ENCODE results near the gene MRPL52. TPM values are rescaled to one million over a fixed set of nuclear protein-coding genes. Genes with fewer than 3 reads are reported as not detected.

MRPL52 gene
- total and polyA plus RNA-seq, 8 donors, result 25.2 to 194 (median 134) TPM; not detected in 1

GRCh38 chr14:22872033-22872832, 42.5 kb downstream of the MRPL52 start:
- H3K4me3 ChIP-seq, result peak overlapping the region; percentile 70 to 99 (median 92)
- peak; percentile 90 to 95 for DNase-seq
- 0 to 1% (median 0%) methylated on average over 26 to 45 of the region's 45 CpGs for WGBS, 5 donors
- H3K9me3 ChIP-seq, result no peaks in the 10 kb centered on the region
- intact Hi-C loops (cut with DNase I; ENCODE audit: low total_unique reads), result no loop called here
- H3K27ac ChIP-seq, result peak overlapping the region; percentile 94 to 100 (median 99)
- peak in 2 of 3 donors; percentile 43 to 87 for TF ChIP-seq POLR2AphosphoS5 (IDR thresholded peaks at IDR 0.05)
- peak in 5 of 7 experiments; percentile 94 to 97 (median 95) for TF ChIP-seq CTCF (IDR thresholded peaks at IDR 0.05)
- no peak for TF ChIP-seq EP300 (IDR thresholded peaks at IDR 0.05)
- peaks cover 25 to 65% (median 48%) of the 10 kb centered on the region in 4 donors for H3K4me1 ChIP-seq
- no peaks in the 10 kb centered on the region for H3K27me3 ChIP-seq
- H3K36me3 ChIP-seq, result peaks cover 33 to 42% (median 42%) of the 10 kb centered on the region in 4 donors

DNA sequence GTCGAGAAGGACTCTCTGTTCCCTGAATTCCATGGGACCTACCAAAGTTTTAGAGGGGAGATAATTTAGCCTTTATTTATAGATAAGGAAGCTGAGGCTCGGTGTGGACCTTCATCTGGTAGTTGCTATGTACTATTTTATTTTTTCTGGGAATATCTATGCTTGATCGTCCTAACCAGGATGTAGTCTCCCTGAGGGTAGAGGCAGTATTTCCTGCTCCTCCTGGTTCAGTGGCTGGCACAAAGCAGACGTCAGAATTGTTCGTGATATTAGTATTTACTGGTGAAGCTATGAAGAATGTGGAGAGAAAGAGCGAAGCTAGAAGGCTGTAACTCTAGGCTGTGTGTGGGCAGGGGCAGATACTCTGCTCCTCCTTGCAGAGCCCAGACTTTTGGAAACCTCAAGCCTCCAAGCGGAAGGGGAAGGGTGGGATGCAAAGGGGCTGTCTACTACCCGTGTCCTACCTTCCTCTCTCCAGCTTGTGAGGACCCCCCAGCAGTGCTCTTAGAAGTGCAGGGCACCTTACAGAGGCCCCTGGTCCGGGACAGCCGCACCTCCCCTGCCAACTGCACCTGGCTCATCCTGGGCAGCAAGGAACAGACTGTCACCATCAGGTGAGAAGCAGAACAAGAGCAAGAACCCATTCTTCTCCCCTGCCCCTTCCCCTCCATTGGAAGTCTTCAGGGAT, 43.3 kb downstream of the MRPL52 start:
- Histone ChIP-seq H3K4me3 (peak overlapping the region; percentile 70 to 99 (median 92)), H3K4me1 (peaks cover 25 to 66% (median 48%) of the 10 kb centered on the region in 4 donors), H3K27ac (peak overlapping the region; percentile 94 to 100 (median 99)), H3K36me3 (peaks cover 40 to 50% (median 49%) of the 10 kb centered on the region in 4 donors), H3K27me3 (no peaks in the 10 kb centered on the region), H3K9me3 (no peaks in the 10 kb centered on the region)
- WGBS, 5 donors, result 33 to 39% (median 36%) methylated on average over 9 to 10 of the region's 10 CpGs
- TF ChIP-seq POLR2AphosphoS5 (IDR thresholded peaks at IDR 0.05) (no peak), CTCF (IDR thresholded peaks at IDR 0.05) (peak in 1 of 7 experiments; percentile 10)
- intact Hi-C loops (cut with DNase I; ENCODE audit: low total_unique reads), result no loop called here
- no peak for DNase-seq

- 95 to 97% (median 97%) methylated on average over 7 to 15 of the region's 15 CpGs for WGBS, 5 donors
- Histone ChIP-seq H3K4me3 (no peak overlapping the region), H3K4me1 (peaks cover 21 to 55% (median 41%) of the 10 kb centered on the region in 4 donors), H3K36me3 (peaks cover 51 to 72% (median 71%) of the 10 kb centered on the region in 4 donors), H3K27me3 (no peaks in the 10 kb centered on the region), H3K9me3 (no peaks in the 10 kb centered on the region), H3K27ac (no peak overlapping the region)
- intact Hi-C loops (cut with DNase I; ENCODE audit: low total_unique reads), result no loop called here
- DNase-seq, result no peak
- TF ChIP-seq POLR2AphosphoS5 (IDR thresholded peaks at IDR 0.05) (no peak), POLR2A (IDR thresholded peaks at IDR 0.05) (no peak), EP300 (IDR thresholded peaks at IDR 0.05) (no peak), CTCF (IDR thresholded peaks at IDR 0.05) (no peak)
These were observed 45.5 kb downstream of the MRPL52 start for GRCh38 chr14:22875003-22875747.

DNA sequence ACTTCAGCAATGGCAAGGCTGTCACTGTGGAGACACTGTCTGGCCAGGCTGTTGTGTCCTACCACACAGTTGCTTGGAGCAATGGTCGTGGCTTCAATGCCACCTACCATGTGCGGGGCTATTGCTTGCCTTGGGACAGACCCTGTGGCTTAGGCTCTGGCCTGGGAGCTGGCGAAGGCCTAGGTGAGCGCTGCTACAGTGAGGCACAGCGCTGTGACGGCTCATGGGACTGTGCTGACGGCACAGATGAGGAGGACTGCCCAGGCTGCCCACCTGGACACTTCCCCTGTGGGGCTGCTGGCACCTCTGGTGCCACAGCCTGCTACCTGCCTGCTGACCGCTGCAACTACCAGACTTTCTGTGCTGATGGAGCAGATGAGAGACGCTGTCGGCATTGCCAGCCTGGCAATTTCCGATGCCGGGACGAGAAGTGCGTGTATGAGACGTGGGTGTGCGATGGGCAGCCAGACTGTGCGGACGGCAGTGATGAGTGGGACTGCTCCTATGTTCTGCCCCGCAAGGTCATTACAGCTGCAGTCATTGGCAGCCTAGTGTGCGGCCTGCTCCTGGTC, 46.1 kb downstream of the MRPL52 start:
- 92 to 99% (median 95%) methylated on average over 5 to 20 of the region's 20 CpGs for WGBS, 5 donors
- Histone ChIP-seq H3K4me1 (peaks cover 15 to 48% (median 34%) of the 10 kb centered on the region in 4 donors), H3K27ac (no peak overlapping the region), H3K4me3 (no peak overlapping the region), H3K27me3 (no peaks in the 10 kb centered on the region), H3K36me3 (peaks cover 51 to 72% (median 71%) of the 10 kb centered on the region in 4 donors), H3K9me3 (no peaks in the 10 kb centered on the region)
- DNase-seq, result no peak
- intact Hi-C loops (cut with DNase I; ENCODE audit: low total_unique reads), result no loop called here
- TF ChIP-seq POLR2A (IDR thresholded peaks at IDR 0.05) (no peak), EP300 (IDR thresholded peaks at IDR 0.05) (no peak), POLR2AphosphoS5 (IDR thresholded peaks at IDR 0.05) (no peak), CTCF (IDR thresholded peaks at IDR 0.05) (no peak)

Measured in stomach (tissue), 9 donors.